Measurements from ENCODE around the gene MOG.

Gene MOG

DNA sequence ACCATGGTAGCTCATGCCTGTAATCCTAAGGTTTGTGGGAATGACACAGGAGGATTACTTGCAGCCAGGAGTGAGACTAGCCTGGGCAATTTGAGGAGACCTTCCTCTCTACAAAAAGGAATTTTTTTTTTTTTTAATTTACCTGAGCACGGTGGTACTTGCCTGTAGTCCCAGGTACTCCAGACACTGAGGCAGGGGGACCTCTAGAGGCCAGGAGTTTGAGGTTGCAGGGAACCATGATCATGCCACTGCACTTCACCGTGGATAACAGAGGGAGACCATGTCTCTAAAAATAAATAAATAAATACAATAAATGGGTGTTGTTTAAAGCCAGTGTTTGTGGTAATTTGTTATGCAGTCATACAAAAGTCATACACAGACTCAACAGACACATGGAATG, 64.0 kb downstream of the MOG start:
- TF ChIP-seq, protein P1, sequence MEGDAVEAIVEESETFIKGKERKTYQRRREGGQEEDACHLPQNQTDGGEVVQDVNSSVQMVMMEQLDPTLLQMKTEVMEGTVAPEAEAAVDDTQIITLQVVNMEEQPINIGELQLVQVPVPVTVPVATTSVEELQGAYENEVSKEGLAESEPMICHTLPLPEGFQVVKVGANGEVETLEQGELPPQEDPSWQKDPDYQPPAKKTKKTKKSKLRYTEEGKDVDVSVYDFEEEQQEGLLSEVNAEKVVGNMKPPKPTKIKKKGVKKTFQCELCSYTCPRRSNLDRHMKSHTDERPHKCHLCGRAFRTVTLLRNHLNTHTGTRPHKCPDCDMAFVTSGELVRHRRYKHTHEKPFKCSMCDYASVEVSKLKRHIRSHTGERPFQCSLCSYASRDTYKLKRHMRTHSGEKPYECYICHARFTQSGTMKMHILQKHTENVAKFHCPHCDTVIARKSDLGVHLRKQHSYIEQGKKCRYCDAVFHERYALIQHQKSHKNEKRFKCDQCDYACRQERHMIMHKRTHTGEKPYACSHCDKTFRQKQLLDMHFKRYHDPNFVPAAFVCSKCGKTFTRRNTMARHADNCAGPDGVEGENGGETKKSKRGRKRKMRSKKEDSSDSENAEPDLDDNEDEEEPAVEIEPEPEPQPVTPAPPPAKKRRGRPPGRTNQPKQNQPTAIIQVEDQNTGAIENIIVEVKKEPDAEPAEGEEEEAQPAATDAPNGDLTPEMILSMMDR (conservative IDR thresholded peaks at IDR 0.05) = no peak

More for the DNA sequence above, 64.0 kb downstream of the MOG start:
- H3K27ac ChIP-seq = no peak overlapping the region

Measured in VCaP (cell line).